GM12872 (cell line): Measurements from ENCODE around the gene PSPN.

Experiments
- CTCF ChIP-seq: IDR thresholded peaks from 3 replicates; pipeline ENCODE4 v1.5.1; 2011; ENCODE audit warnings: low read depth, mild to moderate bottlenecking, low read length, moderate library complexity; ENCODE audit not compliant: insufficient read depth

Gene PSPN

GRCh38 chr19:6375411-6376010 is at the start of gene PSPN:
Gene PSPN (minus strand): TSS chr19:6375933. CDS start chr19:6375849, 84 bp downstream.
- no peak for TF ChIP-seq CTCF

GRCh38 chr19:6424939-6425731 is 49.4 kb upstream of the PSPN start:
- no peak for TF ChIP-seq CTCF

DNA sequence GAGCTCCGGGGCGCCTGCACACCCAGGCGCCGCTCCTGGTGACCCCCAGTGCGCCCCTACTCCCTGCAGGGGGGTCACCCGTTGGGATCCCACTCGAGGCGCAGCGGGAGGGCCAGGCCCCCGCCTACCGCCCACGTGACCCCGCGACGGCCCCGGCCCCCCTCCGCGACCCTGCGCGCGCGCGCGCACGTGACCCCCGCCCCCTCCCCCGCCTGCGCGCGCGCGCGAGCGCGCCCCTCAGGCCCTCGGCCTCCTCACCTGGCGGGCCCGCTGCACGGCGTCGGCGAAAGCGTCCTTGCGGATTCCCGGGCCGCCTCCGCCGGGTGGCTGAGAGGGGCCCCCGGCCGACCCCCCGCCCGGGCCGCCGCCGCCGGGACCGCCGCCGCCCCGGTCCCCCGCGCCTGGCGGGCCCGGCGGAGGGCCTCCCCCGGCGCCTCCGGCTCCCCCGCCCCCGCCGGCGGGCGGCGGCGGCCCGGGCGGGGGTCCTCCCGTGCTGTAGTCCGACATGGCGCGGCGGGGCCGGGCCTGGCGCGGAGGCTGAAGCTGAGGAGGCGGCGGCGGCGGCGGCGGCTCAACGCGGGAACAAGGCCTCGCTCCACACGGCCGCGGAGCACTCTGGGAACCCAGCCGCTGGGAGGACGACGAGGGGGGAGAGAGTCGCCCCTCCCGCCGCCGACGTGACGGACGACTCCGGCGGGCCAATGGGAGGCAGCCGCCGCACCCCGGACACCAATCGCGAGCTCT is 48.6 kb upstream of the PSPN start, which contains the start of gene KHSRP:
TSS of gene KHSRP (minus strand) at position 617 of the 744 bp plus-strand sequence. CDS start at position 507, 110 bp downstream.
- TF ChIP-seq CTCF: no peak

GRCh38 chr19:6423499-6424194 is 47.9 kb upstream of the PSPN start:
- no peak for TF ChIP-seq CTCF

GRCh38 chr19:6421075-6422014 is 45.6 kb upstream of the PSPN start:
- no peak for TF ChIP-seq CTCF

- no peak for TF ChIP-seq CTCF
Observed at GRCh38 chr19:6418562-6418932, 42.8 kb upstream of the PSPN start.
